ENCODE data around the gene ZNF765.

DNA sequence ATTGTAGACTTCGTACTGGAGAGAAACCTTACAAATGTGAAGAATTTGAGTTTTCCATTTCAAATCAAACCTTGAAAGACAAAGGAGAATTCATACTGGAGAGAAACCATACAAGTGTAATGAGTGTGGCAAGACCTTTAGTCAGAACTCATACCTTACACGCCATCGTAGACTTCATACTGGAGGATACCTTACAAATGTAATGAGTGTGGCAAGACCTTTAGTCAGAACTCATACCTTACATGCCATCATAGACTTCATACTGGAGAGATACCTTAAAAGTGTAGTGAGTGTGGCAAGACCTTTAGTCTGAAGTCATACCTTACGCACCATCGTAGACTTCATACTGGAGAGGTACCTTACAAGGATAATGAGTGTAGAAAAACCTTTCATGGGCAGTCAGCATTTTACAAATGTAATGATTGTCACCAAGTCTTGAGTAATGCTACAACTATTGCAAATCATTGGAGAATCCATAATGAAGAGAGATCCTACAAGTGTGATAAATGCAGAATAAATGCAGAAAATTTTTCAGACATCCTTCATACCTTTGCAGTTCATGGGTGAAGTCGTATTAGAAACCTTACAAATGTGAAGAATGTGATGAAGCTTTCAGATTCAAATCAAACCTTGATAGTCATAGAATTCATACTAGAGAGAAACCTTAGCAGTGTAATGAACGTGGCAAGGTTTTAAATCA lies 14.7 kb downstream of the ZNF765 start:
- TF ChIP-seq YY1 (IDR thresholded peaks at IDR 0.05; ENCODE audit: extremely low read depth, insufficient replicate concordance, low read depth, low read length) (no peak), CEBPB (IDR thresholded peaks at IDR 0.05; ENCODE audit: low read depth) (no peak), RAD21 (IDR thresholded peaks at IDR 0.05; ENCODE audit: low read depth) (no peak), CTCF (IDR thresholded peaks at IDR 0.05 in 2 of 3, conservative IDR thresholded peaks at IDR 0.05 in 1 of 3; ENCODE audit: borderline replicate concordance in 1 of 3, insufficient read depth in 1 of 3, low read depth in 2 of 3, low read length in 2 of 3) (no peak)

All from HCT116 (cell line).